ENCODE results near the gene RAB1A.

GRCh38 chr2:65175894-65176530, 46.1 kb upstream of the RAB1A start:
- no peak for TF ChIP-seq EZH2 (IDR thresholded peaks at IDR 0.05)
- no peak for TF ChIP-seq POLR2AphosphoS5 (IDR thresholded peaks at IDR 0.05; ENCODE audit: borderline replicate concordance, low read depth, low read length)

All from SK-N-MC (cell line).